HCT116 (cell line): ENCODE measurements around the gene PRKCA.

Experiments
- POLR2A ChIP-seq: IDR thresholded peaks from 2 replicates; pipeline ENCODE4 v1.7.0; 2011; ENCODE audit warnings: borderline replicate concordance; ENCODE audit not compliant: insufficient read depth, insufficient read length; ENCODE audit errors: extremely low read depth
- SRF ChIP-seq: IDR thresholded peaks from 2 replicates; pipeline ENCODE4 v1.6.1; 2012; ENCODE audit warnings: low read depth
- TF ChIP-seq, protein P1 (sequence below), 3 experiments: fragments of 200-600 bp in 1 of 3; sonication (generic) in 1 of 3; IDR thresholded peaks in 2 of 3; conservative IDR thresholded peaks in 1 of 3; 2 replicates each; pipeline ENCODE4 v1.5.1; 2012 to 2017; ENCODE audit warnings: low read depth in 2 of 3, low read length in 2 of 3, antibody characterized with exemption in 1 of 3, borderline replicate concordance in 1 of 3, control low read depth in 1 of 3, mild to moderate bottlenecking in 1 of 3, mixed read lengths in 1 of 3, mixed run types in 1 of 3, moderate library complexity in 1 of 3; ENCODE audit not compliant: insufficient read depth in 1 of 3

DNA sequence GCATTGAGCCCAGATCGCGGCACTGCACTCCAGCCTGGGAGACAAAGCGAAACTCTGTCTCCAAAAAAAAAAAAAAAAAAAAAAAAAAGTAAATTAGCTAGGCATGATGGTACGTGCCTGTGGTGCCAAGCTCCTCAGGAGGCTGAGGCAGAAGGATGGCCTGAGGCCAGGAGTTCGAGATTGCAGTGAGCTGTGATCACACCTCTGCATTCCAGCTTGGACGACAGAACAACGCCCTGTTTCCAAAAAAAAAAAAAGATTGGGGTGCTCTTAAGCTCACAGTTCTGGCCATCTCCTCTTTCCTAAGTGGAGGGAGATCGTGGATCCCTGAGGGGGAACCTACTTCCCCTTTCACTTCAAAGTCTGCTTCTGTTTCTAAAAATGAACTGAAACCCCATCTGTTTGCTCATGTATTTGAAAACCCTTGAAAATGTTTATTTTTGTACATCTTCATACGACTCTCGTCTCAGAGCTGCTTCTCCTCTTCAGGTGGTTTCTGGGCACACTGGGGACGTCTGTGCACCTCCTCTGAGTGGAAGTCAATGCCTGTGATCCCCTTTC is 138.8 kb downstream of the PRKCA start:
- TF ChIP-seq, protein P1, sequence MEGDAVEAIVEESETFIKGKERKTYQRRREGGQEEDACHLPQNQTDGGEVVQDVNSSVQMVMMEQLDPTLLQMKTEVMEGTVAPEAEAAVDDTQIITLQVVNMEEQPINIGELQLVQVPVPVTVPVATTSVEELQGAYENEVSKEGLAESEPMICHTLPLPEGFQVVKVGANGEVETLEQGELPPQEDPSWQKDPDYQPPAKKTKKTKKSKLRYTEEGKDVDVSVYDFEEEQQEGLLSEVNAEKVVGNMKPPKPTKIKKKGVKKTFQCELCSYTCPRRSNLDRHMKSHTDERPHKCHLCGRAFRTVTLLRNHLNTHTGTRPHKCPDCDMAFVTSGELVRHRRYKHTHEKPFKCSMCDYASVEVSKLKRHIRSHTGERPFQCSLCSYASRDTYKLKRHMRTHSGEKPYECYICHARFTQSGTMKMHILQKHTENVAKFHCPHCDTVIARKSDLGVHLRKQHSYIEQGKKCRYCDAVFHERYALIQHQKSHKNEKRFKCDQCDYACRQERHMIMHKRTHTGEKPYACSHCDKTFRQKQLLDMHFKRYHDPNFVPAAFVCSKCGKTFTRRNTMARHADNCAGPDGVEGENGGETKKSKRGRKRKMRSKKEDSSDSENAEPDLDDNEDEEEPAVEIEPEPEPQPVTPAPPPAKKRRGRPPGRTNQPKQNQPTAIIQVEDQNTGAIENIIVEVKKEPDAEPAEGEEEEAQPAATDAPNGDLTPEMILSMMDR (IDR thresholded peaks at IDR 0.05 in 2 of 3, conservative IDR thresholded peaks at IDR 0.05 in 1 of 3; ENCODE audit: borderline replicate concordance in 1 of 3, insufficient read depth in 1 of 3, low read depth in 2 of 3, low read length in 2 of 3) = no peak
- no peak for TF ChIP-seq SRF
- TF ChIP-seq POLR2A = no peak
